HepG2 (cell line): Measurements from ENCODE around the gene CFAP43. TPM values are rescaled to one million over a fixed set of nuclear protein-coding genes. Genes with fewer than 3 reads are reported as not detected.
A peak's percentile ranks its signal among the peaks of the same experiment; 100 is the strongest.

ENCODE experiments used
- ATAC-seq: fragments of 200-7000 bp; cut with Tn5 transposase; 3 replicates; pipeline ENCODE4 v1.9.1; 2020; ENCODE audit warnings: mild to moderate bottlenecking, moderate library complexity
- BruUV-seq: library from RNA; stranded (reverse); fragments of 400-500 nt; replicated peaks from 2 replicates; lab custom pipeline; 2021; lab: Mats Ljungman, UMichigan
- CTCF ChIA-PET: fragments of 300-600 bp; formaldehyde crosslinking; extraction: SDS; loops from one replicate; lab custom pipeline; 2021; ENCODE audit warnings: low total read pairs, inconsistent platforms, low intra/inter-chr PET ratio; lab: Yijun Ruan, JAX
- POLR2A ChIA-PET: fragments of 350-600 bp; sonication (Branson Sonifier 250); formaldehyde crosslinking; loops from one replicate; lab custom pipeline; 2020; ENCODE audit warnings: antibody characterized with exemption, inconsistent platforms; lab: Yijun Ruan, JAX
- DNase-seq: peaks from one replicate; pipeline ENCODE4 v3.0.0-alpha.2; 2015; ENCODE audit warnings: low spot score
- FAIRE-seq: peaks from 3 replicates; lab custom pipeline; 2011; peaks lifted over from hg19 to GRCh38; lab: Jason Lieb, UNC
- H2AFZ ChIP-seq: one replicate; pipeline ENCODE4 v1.6.1; 2011; ENCODE audit warnings: low read length, inconsistent platforms
- H3K27ac ChIP-seq: fragments of 300-600 bp; 3 replicates; pipeline ENCODE4 v1.8.0; 2011; ENCODE audit warnings: mixed run types, mild to moderate bottlenecking, mixed read lengths, low read length, inconsistent platforms; ENCODE audit not compliant: insufficient read depth; ENCODE audit errors: extremely low read length
- H3K27me3 ChIP-seq, 2 experiments: fragments of 200-600 bp in 1 of 2; 2 replicates in 1 of 2; 3 replicates in 1 of 2; pipeline versions ENCODE4 v1.6.0 to v1.8.0; 2011; ENCODE audit warnings: low read length in 2 of 2, mild to moderate bottlenecking in 2 of 2, moderate library complexity in 2 of 2, inconsistent platforms in 1 of 2; ENCODE audit not compliant: insufficient read depth in 2 of 2, control insufficient read depth in 1 of 2
- H3K36me3 ChIP-seq, 2 experiments: fragments of 200-600 bp in 1 of 2; replicated peaks in 1 of 2; 2 replicates in 1 of 2; 3 replicates in 1 of 2; pipeline versions ENCODE4 v1.5.1 to v1.8.0; 2011; ENCODE audit warnings: low read length in 2 of 2, inconsistent platforms in 1 of 2; ENCODE audit not compliant: insufficient read depth in 2 of 2, control insufficient read depth in 1 of 2
- H3K4me1 ChIP-seq: 2 replicates; pipeline ENCODE4 v1.5.1; 2012; ENCODE audit warnings: low read length, inconsistent platforms; ENCODE audit not compliant: insufficient read depth
- H3K4me2 ChIP-seq: 2 replicates; pipeline ENCODE4 v1.6.0; 2011; ENCODE audit warnings: low read depth, low read length, inconsistent platforms
- H3K4me3 ChIP-seq, 3 experiments: fragments of 200-600 bp in 1 of 3; sonication (generic), shearing (Covaris generic) in 1 of 3; replicated peaks in 1 of 3; 2 replicates each; pipeline ENCODE4 v1.5.1; 2011 to 2016; ENCODE audit warnings: low read length in 3 of 3, inconsistent platforms in 2 of 3, low read depth in 2 of 3, mild to moderate bottlenecking in 2 of 3, control low read depth in 1 of 3, mixed read lengths in 1 of 3; ENCODE audit not compliant: insufficient read depth in 1 of 3
- H3K79me2 ChIP-seq: one replicate; pipeline ENCODE4 v1.6.1; 2011; ENCODE audit warnings: low read length, inconsistent platforms; ENCODE audit not compliant: insufficient read depth
- H3K9ac ChIP-seq: 2 replicates; pipeline ENCODE4 v1.6.0; 2011; ENCODE audit warnings: mild to moderate bottlenecking, low read depth, low read length, inconsistent platforms; ENCODE audit not compliant: insufficient read depth
- H3K9me3 ChIP-seq: 2 replicates; pipeline ENCODE4 v1.5.1; 2012; ENCODE audit warnings: mild to moderate bottlenecking, low read length
- H4K20me1 ChIP-seq: 2 replicates; pipeline ENCODE4 v1.6.0; 2011; ENCODE audit warnings: inconsistent platforms, mild to moderate bottlenecking, low read length, moderate library complexity; ENCODE audit not compliant: insufficient read depth
- CREM ChIP-seq, 2 experiments: sonication (generic) in 1 of 2; formaldehyde crosslinking in 1 of 2; IDR thresholded peaks; 2 replicates each; pipeline versions ENCODE4 v1.4.0 to v1.6.1; 2016 to 2020; ENCODE audit warnings: antibody characterized with exemption in 1 of 2, mild to moderate bottlenecking in 1 of 2, missing genetic modification reagents in 1 of 2
- FOXJ3 ChIP-seq: sonication (generic); formaldehyde crosslinking; IDR thresholded peaks from 2 replicates; pipeline ENCODE4 v1.4.0; 2020; ENCODE audit warnings: missing genetic modification reagents, mild to moderate bottlenecking, borderline replicate concordance
- FOXP1 ChIP-seq, 2 experiments: fragments of 450-650 bp in 1 of 2; IDR thresholded peaks; 2 replicates each; pipeline ENCODE4 v1.6.1; 2017 to 2018; ENCODE audit warnings: antibody characterized with exemption in 1 of 2
- GATAD2A ChIP-seq: IDR thresholded peaks from 2 replicates; pipeline ENCODE4 v1.6.1; 2016
- KMT2A ChIP-seq: sonication (generic); formaldehyde crosslinking; IDR thresholded peaks from 2 replicates; pipeline ENCODE4 v1.4.0; 2020; ENCODE audit warnings: missing genetic modification reagents
- LCORL ChIP-seq, 2 experiments: fragments of 450-650 bp in 1 of 2; sonication (generic) in 1 of 2; formaldehyde crosslinking in 1 of 2; IDR thresholded peaks; 2 replicates each; pipeline versions ENCODE4 v1.5.0 to v1.6.1; 2017 to 2020; ENCODE audit warnings: antibody characterized with exemption in 1 of 2, missing genetic modification reagents in 1 of 2
- SMC3 ChIP-seq: IDR thresholded peaks from 2 replicates; pipeline ENCODE4 v1.6.1; 2011; ENCODE audit warnings: low read length, improper control_type of control experiment
- ZC3H13 ChIP-seq: sonication (generic); formaldehyde crosslinking; IDR thresholded peaks from 2 replicates; pipeline ENCODE4 v1.8.1; 2023; ENCODE audit warnings: mild to moderate bottlenecking, missing genetic modification reagents, moderate library complexity
- ZNF780A ChIP-seq: sonication (generic); formaldehyde crosslinking; IDR thresholded peaks from 2 replicates; pipeline ENCODE4 v1.8.0; 2022; ENCODE audit warnings: mild to moderate bottlenecking, missing genetic modification reagents, moderate library complexity
- WGBS: methylation state at CpG from one replicate; pipeline ENCODE4 v1.1.6; 2017; ENCODE audit warnings: low lambda C conversion rate; 5-methylcytosine and 5-hydroxymethylcytosine counted together
- in situ Hi-C: cut with HindIII; loops from 2 replicates; pipeline ENCODE4 v1.10.0; 2017; ENCODE audit warnings: low pct_unique_long_range_greater_than_20kb; ENCODE audit not compliant: extremely low pct_ligation_motif_present
- intact Hi-C: fragments of 100-400 bp; cut with micrococcal nuclease; formaldehyde crosslinking; loops from one replicate; pipeline ENCODE4 v1.10.0; 2022; ENCODE audit not compliant: unreplicated experiment
- polyA plus RNA-seq, 8 experiments: library from polyadenylated mRNA; depleted of rRNA in 3 of 8; stranded (reverse) in 7 of 8; unstranded in 1 of 8; fragments of >200 nt; fragmentation: Illumina TruSeq in 4 of 8; extraction: Trizol in 4 of 8; gene quantifications; 2 replicates each; pipeline versions ENCODE4 v1.2.1 to v1.2.3, GENCODE V29; 2011 to 2016; ENCODE audit warnings: low read depth in 4 of 8, missing spikeins in 1 of 8, mixed read lengths in 1 of 8; ENCODE audit not compliant: insufficient read depth in 1 of 8
- total RNA-seq, 5 experiments: library from RNA; depleted of rRNA; stranded (reverse); fragments of >200 nt; fragmentation: Illumina TruSeq; extraction: Trizol; gene quantifications; 2 replicates each; pipeline ENCODE4 v1.2.3, GENCODE V29; 2016; ENCODE audit warnings: low read depth in 1 of 5
- TF ChIP-seq, protein P1 (sequence below): sonication (generic); formaldehyde crosslinking; IDR thresholded peaks from 2 replicates; pipeline ENCODE4 v1.9.0; 2021; ENCODE audit warnings: missing genetic modification reagents, borderline replicate concordance
- TF ChIP-seq, protein P2 (sequence below): sonication (generic); formaldehyde crosslinking; IDR thresholded peaks from 2 replicates; pipeline ENCODE4 v1.9.0; 2021; ENCODE audit warnings: missing genetic modification reagents, mild to moderate bottlenecking, borderline replicate concordance
- TF ChIP-seq, protein P3 (sequence below): sonication (generic); formaldehyde crosslinking; IDR thresholded peaks from 2 replicates; pipeline ENCODE4 v1.4.0; 2020; ENCODE audit warnings: mild to moderate bottlenecking, missing genetic modification reagents
- TF ChIP-seq, protein P4 (sequence below): sonication (generic); formaldehyde crosslinking; conservative IDR thresholded peaks from 2 replicates; pipeline ENCODE4 v1.4.0; 2020; ENCODE audit warnings: mild to moderate bottlenecking, missing genetic modification reagents, moderate library complexity

Gene CFAP43
- total and polyA plus RNA-seq, 2 of the 13 experiments (the other 11 are each of a cell fraction or from before 2014, with no cell fraction given): 0.24 to 0.38 TPM

DNA sequence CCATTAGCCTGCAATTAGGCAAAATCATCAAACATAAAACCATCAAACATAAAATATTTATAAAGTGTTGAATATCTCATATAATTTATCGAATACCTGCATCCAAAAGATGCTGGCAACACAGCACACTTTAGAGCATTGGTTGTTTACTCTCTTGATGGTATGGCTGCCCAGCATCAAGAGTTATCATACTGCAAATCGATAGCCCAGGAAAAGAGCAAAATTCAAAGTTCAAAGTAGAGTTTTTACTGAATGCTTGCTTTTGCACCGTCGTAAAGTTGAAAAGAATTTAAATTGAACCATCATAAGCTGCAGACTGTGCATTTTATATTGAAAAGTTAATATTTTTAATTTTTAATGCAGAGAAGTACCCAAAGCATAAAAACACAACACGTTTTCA, 32.6 kb upstream of the CFAP43 start:
- Histone ChIP-seq H4K20me1 (peaks cover 6% of the 10 kb centered on the region; the same call in 1 of the 2 replicates), H3K9ac (no peak overlapping the region), H2AFZ (no peak overlapping the region), H3K27me3 (no peaks in the 10 kb centered on the region), H3K27ac (no peak overlapping the region), H3K4me1 (peaks cover 58% of the 10 kb centered on the region), H3K79me2 (peaks cover 14% of the 10 kb centered on the region), H3K4me2 (no peak overlapping the region), H3K9me3 (no peaks in the 10 kb centered on the region), H3K4me3 (no peak overlapping the region), H3K36me3 (peaks cover 18 to 93% of the 10 kb centered on the region in 2 experiments)
- intact Hi-C loops (no loop called here), in situ Hi-C loops (no loop called here)
- ChIA-PET POLR2A (interaction anchor here (2.6 kb wide), 1 partner anchor 11 kb away, joined by 12 read pairs; the partner anchor contains the start of gene GSTO1), CTCF (no interaction called here)
- DNase-seq: no peak
- no peak for FAIRE-seq
- ATAC-seq: peak; percentile 49; the same call in 2 of the 3 replicates
- WGBS: 63% methylated on average over 5 of the region's 5 CpGs
- BruUV-seq: TSS peak; percentile 3
- no peak for TF ChIP-seq FOXJ3 (CRISPR knock-in tag)
- TF ChIP-seq FOXP1 (IDR thresholded peaks at IDR 0.05): no peak
- peak; percentile 33; the same call in 1 of the 2 replicates for TF ChIP-seq FOXP1 (CRISPR knock-in tag; IDR thresholded peaks at IDR 0.05)
- TF ChIP-seq, protein P1, sequence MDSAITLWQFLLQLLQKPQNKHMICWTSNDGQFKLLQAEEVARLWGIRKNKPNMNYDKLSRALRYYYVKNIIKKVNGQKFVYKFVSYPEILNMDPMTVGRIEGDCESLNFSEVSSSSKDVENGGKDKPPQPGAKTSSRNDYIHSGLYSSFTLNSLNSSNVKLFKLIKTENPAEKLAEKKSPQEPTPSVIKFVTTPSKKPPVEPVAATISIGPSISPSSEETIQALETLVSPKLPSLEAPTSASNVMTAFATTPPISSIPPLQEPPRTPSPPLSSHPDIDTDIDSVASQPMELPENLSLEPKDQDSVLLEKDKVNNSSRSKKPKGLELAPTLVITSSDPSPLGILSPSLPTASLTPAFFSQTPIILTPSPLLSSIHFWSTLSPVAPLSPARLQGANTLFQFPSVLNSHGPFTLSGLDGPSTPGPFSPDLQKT: no peak
- TF ChIP-seq CREM (IDR thresholded peaks at IDR 0.05): peak; percentile 24; the same call in 1 of the 2 replicates
- TF ChIP-seq CREM (CRISPR knock-in tag; IDR thresholded peaks at IDR 0.05): no peak
- TF ChIP-seq, protein P2, sequence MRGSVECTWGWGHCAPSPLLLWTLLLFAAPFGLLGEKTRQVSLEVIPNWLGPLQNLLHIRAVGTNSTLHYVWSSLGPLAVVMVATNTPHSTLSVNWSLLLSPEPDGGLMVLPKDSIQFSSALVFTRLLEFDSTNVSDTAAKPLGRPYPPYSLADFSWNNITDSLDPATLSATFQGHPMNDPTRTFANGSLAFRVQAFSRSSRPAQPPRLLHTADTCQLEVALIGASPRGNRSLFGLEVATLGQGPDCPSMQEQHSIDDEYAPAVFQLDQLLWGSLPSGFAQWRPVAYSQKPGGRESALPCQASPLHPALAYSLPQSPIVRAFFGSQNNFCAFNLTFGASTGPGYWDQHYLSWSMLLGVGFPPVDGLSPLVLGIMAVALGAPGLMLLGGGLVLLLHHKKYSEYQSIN (CRISPR knock-in tag): no peak
- TF ChIP-seq LCORL (IDR thresholded peaks at IDR 0.05): no peak
- TF ChIP-seq LCORL (CRISPR knock-in tag; IDR thresholded peaks at IDR 0.05): no peak
- no peak for TF ChIP-seq SMC3
- TF ChIP-seq, protein P3, sequence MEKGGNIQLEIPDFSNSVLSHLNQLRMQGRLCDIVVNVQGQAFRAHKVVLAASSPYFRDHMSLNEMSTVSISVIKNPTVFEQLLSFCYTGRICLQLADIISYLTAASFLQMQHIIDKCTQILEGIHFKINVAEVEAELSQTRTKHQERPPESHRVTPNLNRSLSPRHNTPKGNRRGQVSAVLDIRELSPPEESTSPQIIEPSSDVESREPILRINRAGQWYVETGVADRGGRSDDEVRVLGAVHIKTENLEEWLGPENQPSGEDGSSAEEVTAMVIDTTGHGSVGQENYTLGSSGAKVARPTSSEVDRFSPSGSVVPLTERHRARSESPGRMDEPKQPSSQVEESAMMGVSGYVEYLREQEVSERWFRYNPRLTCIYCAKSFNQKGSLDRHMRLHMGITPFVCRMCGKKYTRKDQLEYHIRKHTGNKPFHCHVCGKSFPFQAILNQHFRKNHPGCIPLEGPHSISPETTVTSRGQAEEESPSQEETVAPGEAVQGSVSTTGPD: no peak
- peak; percentile 58; the same call in 1 of the 2 replicates for TF ChIP-seq GATAD2A (CRISPR knock-in tag)
- TF ChIP-seq ZC3H13: no peak
- TF ChIP-seq, protein P4, sequence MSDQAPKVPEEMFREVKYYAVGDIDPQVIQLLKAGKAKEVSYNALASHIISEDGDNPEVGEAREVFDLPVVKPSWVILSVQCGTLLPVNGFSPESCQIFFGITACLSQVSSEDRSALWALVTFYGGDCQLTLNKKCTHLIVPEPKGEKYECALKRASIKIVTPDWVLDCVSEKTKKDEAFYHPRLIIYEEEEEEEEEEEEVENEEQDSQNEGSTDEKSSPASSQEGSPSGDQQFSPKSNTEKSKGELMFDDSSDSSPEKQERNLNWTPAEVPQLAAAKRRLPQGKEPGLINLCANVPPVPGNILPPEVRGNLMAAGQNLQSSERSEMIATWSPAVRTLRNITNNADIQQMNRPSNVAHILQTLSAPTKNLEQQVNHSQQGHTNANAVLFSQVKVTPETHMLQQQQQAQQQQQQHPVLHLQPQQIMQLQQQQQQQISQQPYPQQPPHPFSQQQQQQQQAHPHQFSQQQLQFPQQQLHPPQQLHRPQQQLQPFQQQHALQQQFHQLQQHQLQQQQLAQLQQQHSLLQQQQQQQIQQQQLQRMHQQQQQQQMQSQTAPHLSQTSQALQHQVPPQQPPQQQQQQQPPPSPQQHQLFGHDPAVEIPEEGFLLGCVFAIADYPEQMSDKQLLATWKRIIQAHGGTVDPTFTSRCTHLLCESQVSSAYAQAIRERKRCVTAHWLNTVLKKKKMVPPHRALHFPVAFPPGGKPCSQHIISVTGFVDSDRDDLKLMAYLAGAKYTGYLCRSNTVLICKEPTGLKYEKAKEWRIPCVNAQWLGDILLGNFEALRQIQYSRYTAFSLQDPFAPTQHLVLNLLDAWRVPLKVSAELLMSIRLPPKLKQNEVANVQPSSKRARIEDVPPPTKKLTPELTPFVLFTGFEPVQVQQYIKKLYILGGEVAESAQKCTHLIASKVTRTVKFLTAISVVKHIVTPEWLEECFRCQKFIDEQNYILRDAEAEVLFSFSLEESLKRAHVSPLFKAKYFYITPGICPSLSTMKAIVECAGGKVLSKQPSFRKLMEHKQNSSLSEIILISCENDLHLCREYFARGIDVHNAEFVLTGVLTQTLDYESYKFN (CRISPR knock-in tag): peak; percentile 80
- TF ChIP-seq ZNF780A: no peak
- no peak for TF ChIP-seq KMT2A (CRISPR knock-in tag)
